H9 (cell line): ENCODE results near the gene FAM32A. TPM values are rescaled to one million over a fixed set of nuclear protein-coding genes. Genes with fewer than 3 reads are reported as not detected.

Source experiments
- DNase-seq: peaks from one replicate; pipeline ENCODE4 v3.0.0-alpha.2; 2017
- H2AFZ ChIP-seq: one replicate; pipeline ENCODE4 v1.6.1; 2013; ENCODE audit warnings: mild to moderate bottlenecking, low read length, control low read depth, moderate library complexity
- H2AK5ac ChIP-seq: 2 replicates; pipeline ENCODE4 v1.6.1; 2013; ENCODE audit warnings: low read length, control low read depth, mixed read lengths; ENCODE audit not compliant: insufficient read length
- H2BK120ac ChIP-seq: one replicate; pipeline ENCODE4 v1.6.1; 2013; ENCODE audit warnings: low read depth, mild to moderate bottlenecking, low read length, control low read depth, inconsistent platforms; ENCODE audit not compliant: poor library complexity, severe bottlenecking
- H2BK12ac ChIP-seq: 2 replicates; pipeline ENCODE4 v1.6.1; 2013; ENCODE audit warnings: low read length, control low read depth, mixed read lengths, low read depth; ENCODE audit not compliant: insufficient read length
- H2BK15ac ChIP-seq: 2 replicates; pipeline ENCODE4 v1.6.1; 2013; ENCODE audit warnings: low read depth, low read length, control low read depth
- H2BK20ac ChIP-seq: one replicate; pipeline ENCODE4 v1.6.1; 2013; ENCODE audit warnings: low read depth, mild to moderate bottlenecking, low read length, control low read depth, inconsistent platforms; ENCODE audit not compliant: poor library complexity, severe bottlenecking
- H2BK5ac ChIP-seq: 2 replicates; pipeline ENCODE4 v1.6.1; 2013; ENCODE audit warnings: low read length, control low read depth, mixed read lengths; ENCODE audit not compliant: insufficient read length
- H3K14ac ChIP-seq: 2 replicates; pipeline ENCODE4 v1.6.1; 2013; ENCODE audit warnings: low read length, control low read depth; ENCODE audit not compliant: insufficient read depth
- H3K18ac ChIP-seq: 2 replicates; pipeline ENCODE4 v1.6.1; 2013; ENCODE audit warnings: low read depth, mild to moderate bottlenecking, mixed read lengths, low read length, control low read depth; ENCODE audit not compliant: insufficient read length
- H3K23ac ChIP-seq: 2 replicates; pipeline ENCODE4 v1.6.1; 2013; ENCODE audit warnings: low read length, control low read depth, mixed read lengths, low read depth; ENCODE audit not compliant: insufficient read length
- H3K23me2 ChIP-seq: 2 replicates; pipeline ENCODE4 v1.6.1; 2013; ENCODE audit warnings: low read depth, mild to moderate bottlenecking, mixed read lengths, low read length, control low read depth; ENCODE audit not compliant: insufficient read length, poor library complexity, severe bottlenecking
- H3K27ac ChIP-seq: 2 replicates; pipeline ENCODE4 v1.5.1; 2013; ENCODE audit warnings: low read length, control low read depth, mixed read lengths, low read depth; ENCODE audit not compliant: insufficient read length
- H3K27me3 ChIP-seq: 2 replicates; pipeline ENCODE4 v1.6.1; 2013; ENCODE audit warnings: low read length, control low read depth, inconsistent platforms; ENCODE audit not compliant: insufficient read depth
- H3K4ac ChIP-seq: 2 replicates; pipeline ENCODE4 v1.6.1; 2013; ENCODE audit warnings: low read depth, mild to moderate bottlenecking, control low read depth, inconsistent platforms, low read length, moderate library complexity
- H3K4me1 ChIP-seq: 2 replicates; pipeline ENCODE4 v1.6.1; 2013; ENCODE audit warnings: low read length, control low read depth, inconsistent platforms; ENCODE audit not compliant: insufficient read depth
- H3K4me2 ChIP-seq: 2 replicates; pipeline ENCODE4 v1.6.1; 2013; ENCODE audit warnings: low read length, control low read depth, mixed read lengths; ENCODE audit not compliant: insufficient read length, insufficient read depth
- H3K56ac ChIP-seq: 2 replicates; pipeline ENCODE4 v1.6.1; 2013; ENCODE audit warnings: low read depth, mild to moderate bottlenecking, mixed read lengths, low read length, control low read depth; ENCODE audit not compliant: insufficient read length
- H3K79me1 ChIP-seq: 2 replicates; pipeline ENCODE4 v1.6.1; 2013; ENCODE audit warnings: low read depth, mild to moderate bottlenecking, moderate library complexity, low read length, control low read depth, inconsistent platforms; ENCODE audit not compliant: insufficient read depth, poor library complexity, severe bottlenecking
- H3K79me2 ChIP-seq: 2 replicates; pipeline ENCODE4 v1.6.1; 2013; ENCODE audit warnings: low read length, control low read depth, inconsistent platforms; ENCODE audit not compliant: insufficient read depth
- H3K9ac ChIP-seq: 2 replicates; pipeline ENCODE4 v1.6.1; 2013; ENCODE audit warnings: low read length, control low read depth, mixed read lengths; ENCODE audit not compliant: insufficient read length; ENCODE audit errors: extremely low read depth
- H3K9me3 ChIP-seq: one replicate; pipeline ENCODE4 v1.6.1; 2013; ENCODE audit warnings: low read depth, low read length, inconsistent platforms; ENCODE audit not compliant: control insufficient read depth
- H3T11ph ChIP-seq: one replicate; pipeline ENCODE4 v1.6.1; 2013; ENCODE audit warnings: mild to moderate bottlenecking, low read length, control low read depth, inconsistent platforms
- H4K20me1 ChIP-seq: one replicate; pipeline ENCODE4 v1.6.1; 2013; ENCODE audit not compliant: control insufficient read depth, insufficient read length, insufficient read depth
- H4K5ac ChIP-seq: 2 replicates; pipeline ENCODE4 v1.6.1; 2013; ENCODE audit warnings: low read depth, mild to moderate bottlenecking, mixed read lengths, low read length, control low read depth; ENCODE audit not compliant: insufficient read length
- H4K8ac ChIP-seq: replicated peaks from 2 replicates; pipeline ENCODE4 v1.6.1; 2013; ENCODE audit warnings: low read length, control low read depth, mixed read lengths, low read depth; ENCODE audit not compliant: insufficient read length
- H4K91ac ChIP-seq: 2 replicates; pipeline ENCODE4 v1.6.1; 2013; ENCODE audit warnings: low read depth, mild to moderate bottlenecking, moderate library complexity, mixed read lengths, low read length, control low read depth; ENCODE audit not compliant: insufficient read length
- H3K27ac Mint-ChIP-seq, 3 experiments: 2 replicates in 2 of 3; 3 replicates in 1 of 3; pipeline ENCODE4 v1.8.0; 2020 to 2021; ENCODE audit warnings: mixed read lengths in 3 of 3, mild to moderate bottlenecking in 1 of 3, moderate library complexity in 1 of 3
- H3K27me3 Mint-ChIP-seq: 2 replicates; pipeline ENCODE4 v1.8.0; 2021; ENCODE audit warnings: low read depth, mild to moderate bottlenecking, moderate library complexity, mixed read lengths
- H3K36me3 Mint-ChIP-seq, 3 experiments: 2 replicates in 2 of 3; 3 replicates in 1 of 3; pipeline ENCODE4 v1.8.0; 2020 to 2021; ENCODE audit warnings: low read depth in 3 of 3, mixed read lengths in 3 of 3; ENCODE audit not compliant: insufficient read depth in 1 of 3
- H3K4me1 Mint-ChIP-seq, 2 experiments: 2 replicates each; pipeline ENCODE4 v1.8.0; 2020; ENCODE audit warnings: mixed read lengths in 2 of 2
- H3K4me3 Mint-ChIP-seq, 2 experiments: 2 replicates in 1 of 2; 3 replicates in 1 of 2; pipeline ENCODE4 v1.8.0; 2020 to 2021; ENCODE audit warnings: mild to moderate bottlenecking in 2 of 2, mixed read lengths in 2 of 2, moderate library complexity in 1 of 2
- H3K9me3 Mint-ChIP-seq, 2 experiments: 2 replicates in 1 of 2; 3 replicates in 1 of 2; pipeline ENCODE4 v1.8.0; 2020; ENCODE audit warnings: mild to moderate bottlenecking in 2 of 2, mixed read lengths in 2 of 2, moderate library complexity in 1 of 2
- WGBS: extraction: QIAGEN DNeasy Blood & Tissue Kit; methylation state at CpG from one replicate; pipeline ENCODE4 v1.1.7; 2013; ENCODE audit warnings: missing lambda C conversion rate, low lambda C conversion rate, mixed read lengths; ENCODE audit not compliant: insufficient read length; ENCODE audit errors: extremely low coverage; 5-methylcytosine and 5-hydroxymethylcytosine counted together
- total RNA-seq: library from RNA; stranded (reverse); gene quantifications from 2 replicates; pipeline ENCODE4 v1.2.1, GENCODE V29; 2021
- TF ChIP-seq, protein P1 (sequence below): fragments of 200-600 bp; sonication (generic); conservative IDR thresholded peaks from 3 replicates; pipeline ENCODE4 v1.8.0; 2021; ENCODE audit warnings: antibody characterized with exemption, mild to moderate bottlenecking

Gene FAM32A
- total RNA-seq, 1 experiment from 2014 or later: 91.9 TPM

DNA sequence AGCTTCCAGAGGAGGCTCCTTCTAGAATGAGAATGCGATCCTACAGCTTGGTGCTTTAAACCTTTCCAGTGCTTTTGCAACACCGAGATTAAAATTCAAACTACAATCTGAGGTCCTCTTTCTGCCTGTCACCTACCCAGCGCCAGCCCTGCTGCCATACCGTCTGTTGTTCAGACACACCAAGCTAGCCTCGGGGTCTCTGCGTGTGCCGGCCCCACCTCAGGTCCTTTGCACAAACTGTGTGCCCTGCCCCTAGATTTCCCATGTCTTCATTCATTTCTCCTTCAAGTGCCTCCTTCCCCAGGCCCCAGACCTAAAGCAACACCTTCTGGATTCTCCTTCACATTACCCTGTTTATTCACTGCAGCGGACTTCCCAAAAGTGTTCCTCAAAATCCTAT, 30.7 kb upstream of the FAM32A start:
- Histone ChIP-seq H4K91ac (no peak overlapping the region), H3T11ph (no peak overlapping the region), H3K79me1 (no peaks in the 10 kb centered on the region), H3K4ac (no peak overlapping the region), H3K4me1 (no peaks in the 10 kb centered on the region), H2BK20ac (no peak overlapping the region), H3K9ac (no peak overlapping the region), H3K14ac (no peak overlapping the region), H2BK120ac (no peak overlapping the region), H3K9me3 (no peaks in the 10 kb centered on the region), H3K23ac (no peak overlapping the region), H3K27me3 (no peaks in the 10 kb centered on the region), H4K8ac (no peak overlapping the region), H2BK5ac (no peak overlapping the region), H3K4me2 (no peak overlapping the region), H2BK15ac (no peak overlapping the region), H3K18ac (no peak overlapping the region), H3K56ac (no peak overlapping the region), H3K23me2 (no peaks in the 10 kb centered on the region), H4K20me1 (no peaks in the 10 kb centered on the region), H2BK12ac (no peak overlapping the region), H3K79me2 (no peaks in the 10 kb centered on the region), H2AK5ac (no peak overlapping the region), H2AFZ (no peak overlapping the region), H3K27ac (no peak overlapping the region), H4K5ac (no peak overlapping the region)
- DNase-seq: no peak
- Mint-ChIP-seq H3K27me3 (peaks cover 1% of the 10 kb centered on the region; the same call in 1 of the 2 replicates), H3K27ac (no peak overlapping the region), H3K9me3 (no peaks in the 10 kb centered on the region; a peak in 1 of 5 replicates), H3K4me3 (no peak overlapping the region), H3K4me1 (no peaks in the 10 kb centered on the region), H3K36me3 (peaks cover 0 to 2% (median 0%) of the 10 kb centered on the region in 3 experiments; a peak in 1 of 7 replicates)
- no CpG with 5 or more reads among the region's 8 CpGs for WGBS
- TF ChIP-seq, protein P1, sequence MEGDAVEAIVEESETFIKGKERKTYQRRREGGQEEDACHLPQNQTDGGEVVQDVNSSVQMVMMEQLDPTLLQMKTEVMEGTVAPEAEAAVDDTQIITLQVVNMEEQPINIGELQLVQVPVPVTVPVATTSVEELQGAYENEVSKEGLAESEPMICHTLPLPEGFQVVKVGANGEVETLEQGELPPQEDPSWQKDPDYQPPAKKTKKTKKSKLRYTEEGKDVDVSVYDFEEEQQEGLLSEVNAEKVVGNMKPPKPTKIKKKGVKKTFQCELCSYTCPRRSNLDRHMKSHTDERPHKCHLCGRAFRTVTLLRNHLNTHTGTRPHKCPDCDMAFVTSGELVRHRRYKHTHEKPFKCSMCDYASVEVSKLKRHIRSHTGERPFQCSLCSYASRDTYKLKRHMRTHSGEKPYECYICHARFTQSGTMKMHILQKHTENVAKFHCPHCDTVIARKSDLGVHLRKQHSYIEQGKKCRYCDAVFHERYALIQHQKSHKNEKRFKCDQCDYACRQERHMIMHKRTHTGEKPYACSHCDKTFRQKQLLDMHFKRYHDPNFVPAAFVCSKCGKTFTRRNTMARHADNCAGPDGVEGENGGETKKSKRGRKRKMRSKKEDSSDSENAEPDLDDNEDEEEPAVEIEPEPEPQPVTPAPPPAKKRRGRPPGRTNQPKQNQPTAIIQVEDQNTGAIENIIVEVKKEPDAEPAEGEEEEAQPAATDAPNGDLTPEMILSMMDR: no peak
